ENCODE results near the gene SMYD3. TPM values are rescaled to one million over a fixed set of nuclear protein-coding genes. Genes with fewer than 3 reads are reported as not detected.

Gene SMYD3
- total and polyA plus RNA-seq, 9 donors: 8.0 to 13.9 (median 9.6) TPM

GRCh38 chr1:246147524-246148461, 359.3 kb downstream of the SMYD3 start:
- Histone ChIP-seq H3K9me3 (replicated peaks; ENCODE audit: control insufficient read depth, low read depth, low read length) (peaks cover 5% of the 10 kb centered on the region), H3K27me3 (ENCODE audit: control insufficient read depth, insufficient read depth, low read length) (no peaks in the 10 kb centered on the region), H3K4me1 (ENCODE audit: control insufficient read depth, insufficient read depth, low read length) (no peaks in the 10 kb centered on the region), H3K4me3 (ENCODE audit: low read length) (no peak overlapping the region), H3K27ac (ENCODE audit: low read length) (no peak overlapping the region), H3K36me3 (ENCODE audit: control insufficient read depth, insufficient read depth, low read length) (no peaks in the 10 kb centered on the region)
- WGBS (ENCODE audit: insufficient coverage): 95% methylated on average over 26 of the region's 29 CpGs
- no peak for DNase-seq

GRCh38 chr1:246146804-246147523, 360.1 kb downstream of the SMYD3 start:
- Histone ChIP-seq H3K36me3 (ENCODE audit: control insufficient read depth, insufficient read depth, low read length) (no peaks in the 10 kb centered on the region), H3K27me3 (ENCODE audit: control insufficient read depth, insufficient read depth, low read length) (no peaks in the 10 kb centered on the region), H3K4me1 (ENCODE audit: control insufficient read depth, insufficient read depth, low read length) (no peaks in the 10 kb centered on the region), H3K4me3 (ENCODE audit: low read length) (no peak overlapping the region), H3K9me3 (replicated peaks; ENCODE audit: control insufficient read depth, low read depth, low read length) (peaks cover 5% of the 10 kb centered on the region), H3K27ac (ENCODE audit: low read length) (no peak overlapping the region)
- 90% methylated on average over 23 of the region's 25 CpGs for WGBS (ENCODE audit: insufficient coverage)
- DNase-seq: no peak

- Histone ChIP-seq H3K27ac (ENCODE audit: low read length) (no peak overlapping the region), H3K27me3 (ENCODE audit: control insufficient read depth, insufficient read depth, low read length) (no peaks in the 10 kb centered on the region), H3K9me3 (replicated peaks; ENCODE audit: control insufficient read depth, low read depth, low read length) (peaks cover 5% of the 10 kb centered on the region), H3K4me3 (ENCODE audit: low read length) (no peak overlapping the region), H3K4me1 (ENCODE audit: control insufficient read depth, insufficient read depth, low read length) (no peaks in the 10 kb centered on the region), H3K36me3 (ENCODE audit: control insufficient read depth, insufficient read depth, low read length) (no peaks in the 10 kb centered on the region)
- 100% methylated on average over 1 of the region's 4 CpGs for WGBS (ENCODE audit: insufficient coverage)
- no peak for DNase-seq
Observed at GRCh38 chr1:246145900-246146299, 361.2 kb downstream of the SMYD3 start.

- Histone ChIP-seq H3K27me3 (ENCODE audit: control insufficient read depth, insufficient read depth, low read length) (no peaks in the 10 kb centered on the region), H3K4me1 (ENCODE audit: control insufficient read depth, insufficient read depth, low read length) (no peaks in the 10 kb centered on the region), H3K36me3 (ENCODE audit: control insufficient read depth, insufficient read depth, low read length) (no peaks in the 10 kb centered on the region), H3K4me3 (ENCODE audit: low read length) (no peak overlapping the region), H3K27ac (ENCODE audit: low read length) (no peak overlapping the region), H3K9me3 (replicated peaks; ENCODE audit: control insufficient read depth, low read depth, low read length) (peaks cover 5% of the 10 kb centered on the region)
- WGBS (ENCODE audit: insufficient coverage): no CpG with 5 or more reads among the region's 3 CpGs
- no peak for DNase-seq
Observed at GRCh38 chr1:246144931-246145330, 362.1 kb downstream of the SMYD3 start.

- no peak for DNase-seq
- Histone ChIP-seq H3K4me1 (ENCODE audit: control insufficient read depth, insufficient read depth, low read length) (no peaks in the 10 kb centered on the region), H3K4me3 (ENCODE audit: low read length) (no peak overlapping the region), H3K36me3 (ENCODE audit: control insufficient read depth, insufficient read depth, low read length) (no peaks in the 10 kb centered on the region), H3K27ac (ENCODE audit: low read length) (no peak overlapping the region), H3K9me3 (replicated peaks; ENCODE audit: control insufficient read depth, low read depth, low read length) (no peaks in the 10 kb centered on the region), H3K27me3 (ENCODE audit: control insufficient read depth, insufficient read depth, low read length) (no peaks in the 10 kb centered on the region)
- 80% methylated on average over 1 of the region's 10 CpGs for WGBS (ENCODE audit: insufficient coverage)
Observed at GRCh38 chr1:246142320-246142893, 364.7 kb downstream of the SMYD3 start.

- Histone ChIP-seq H3K4me3 (ENCODE audit: low read length) (no peak overlapping the region), H3K4me1 (ENCODE audit: control insufficient read depth, insufficient read depth, low read length) (no peaks in the 10 kb centered on the region), H3K27ac (ENCODE audit: low read length) (no peak overlapping the region), H3K36me3 (ENCODE audit: control insufficient read depth, insufficient read depth, low read length) (no peaks in the 10 kb centered on the region), H3K9me3 (replicated peaks; ENCODE audit: control insufficient read depth, low read depth, low read length) (no peaks in the 10 kb centered on the region), H3K27me3 (ENCODE audit: control insufficient read depth, insufficient read depth, low read length) (no peaks in the 10 kb centered on the region)
- no peak for DNase-seq
- 86% methylated on average over 2 of the region's 4 CpGs for whole genome bisulfite sequencing (ENCODE audit: insufficient coverage)
Observed at GRCh38 chr1:246141306-246141705, 365.8 kb downstream of the SMYD3 start.

- Histone ChIP-seq H3K9me3 (replicated peaks; ENCODE audit: control insufficient read depth, low read depth, low read length) (no peaks in the 10 kb centered on the region), H3K4me1 (ENCODE audit: control insufficient read depth, insufficient read depth, low read length) (no peaks in the 10 kb centered on the region), H3K36me3 (ENCODE audit: control insufficient read depth, insufficient read depth, low read length) (no peaks in the 10 kb centered on the region), H3K27me3 (ENCODE audit: control insufficient read depth, insufficient read depth, low read length) (no peaks in the 10 kb centered on the region), H3K4me3 (ENCODE audit: low read length) (no peak overlapping the region), H3K27ac (ENCODE audit: low read length) (no peak overlapping the region)
- WGBS (ENCODE audit: insufficient coverage): 80% methylated on average over 1 of the region's 2 CpGs
- no peak for DNase-seq
Observed at GRCh38 chr1:246139745-246140182, 367.3 kb downstream of the SMYD3 start.

GRCh38 chr1:246138781-246139180, 368.3 kb downstream of the SMYD3 start:
- Histone ChIP-seq H3K27me3 (ENCODE audit: control insufficient read depth, insufficient read depth, low read length) (no peaks in the 10 kb centered on the region), H3K4me3 (ENCODE audit: low read length) (no peak overlapping the region), H3K27ac (ENCODE audit: low read length) (no peak overlapping the region), H3K4me1 (ENCODE audit: control insufficient read depth, insufficient read depth, low read length) (no peaks in the 10 kb centered on the region), H3K9me3 (replicated peaks; ENCODE audit: control insufficient read depth, low read depth, low read length) (no peaks in the 10 kb centered on the region), H3K36me3 (ENCODE audit: control insufficient read depth, insufficient read depth, low read length) (no peaks in the 10 kb centered on the region)
- WGBS (ENCODE audit: insufficient coverage): no CpG with 5 or more reads among the region's 2 CpGs
- no peak for DNase-seq

- H3K4me1 ChIP-seq (ENCODE audit: control insufficient read depth, insufficient read depth, low read length): no peaks in the 10 kb centered on the region
- no peaks in the 10 kb centered on the region for H3K27me3 ChIP-seq (ENCODE audit: control insufficient read depth, insufficient read depth, low read length)
- H3K36me3 ChIP-seq (ENCODE audit: control insufficient read depth, insufficient read depth, low read length): no peaks in the 10 kb centered on the region
- no peaks in the 10 kb centered on the region for H3K9me3 ChIP-seq (replicated peaks; ENCODE audit: control insufficient read depth, low read depth, low read length)
- no peak overlapping the region for H3K4me3 ChIP-seq (ENCODE audit: low read length)
- H3K27ac ChIP-seq (ENCODE audit: low read length): no peak overlapping the region
- no peak for DNase-seq
Observed at GRCh38 chr1:246136477-246136876, 370.6 kb downstream of the SMYD3 start.

- no peaks in the 10 kb centered on the region for H3K36me3 ChIP-seq (ENCODE audit: control insufficient read depth, insufficient read depth, low read length)
- no peaks in the 10 kb centered on the region for H3K9me3 ChIP-seq (replicated peaks; ENCODE audit: control insufficient read depth, low read depth, low read length)
- H3K4me3 ChIP-seq (ENCODE audit: low read length): no peak overlapping the region
- no CpG with 5 or more reads among the region's 1 CpG for WGBS (ENCODE audit: insufficient coverage)
- H3K27me3 ChIP-seq (ENCODE audit: control insufficient read depth, insufficient read depth, low read length): no peaks in the 10 kb centered on the region
- DNase-seq: no peak
- no peak overlapping the region for H3K27ac ChIP-seq (ENCODE audit: low read length)
- H3K4me1 ChIP-seq (ENCODE audit: control insufficient read depth, insufficient read depth, low read length): no peaks in the 10 kb centered on the region
Observed at GRCh38 chr1:246134789-246135188, 372.3 kb downstream of the SMYD3 start.
